ES-I3 (cell line): Measurements from ENCODE around the gene COL23A1.

Source experiments
- H3K36me3 ChIP-seq: 2 replicates; pipeline ENCODE4 v1.6.1; 2013; ENCODE audit warnings: mild to moderate bottlenecking, low read length, control low read depth, moderate library complexity; ENCODE audit not compliant: insufficient read depth
- H3K4me1 ChIP-seq: 2 replicates; pipeline ENCODE4 v1.6.1; 2013; ENCODE audit warnings: mild to moderate bottlenecking, control low read depth, low read length; ENCODE audit not compliant: insufficient read depth
- H3K9ac ChIP-seq: 2 replicates; pipeline ENCODE4 v1.6.1; 2013; ENCODE audit warnings: low read depth, mild to moderate bottlenecking, low read length, moderate library complexity
- H3K9me3 ChIP-seq: 2 replicates; pipeline ENCODE4 v1.6.1; 2013; ENCODE audit warnings: mild to moderate bottlenecking, low read length, moderate library complexity; ENCODE audit not compliant: control insufficient read depth, insufficient read depth

The COL23A1 gene

GRCh38 chr5:178222292-178222691 is 367.9 kb downstream of the COL23A1 start:
- H3K9ac ChIP-seq, result no peak overlapping the region
- no peaks in the 10 kb centered on the region for H3K9me3 ChIP-seq
- peaks cover 19% of the 10 kb centered on the region for H3K4me1 ChIP-seq
- peaks cover 13% of the 10 kb centered on the region for H3K36me3 ChIP-seq

DNA sequence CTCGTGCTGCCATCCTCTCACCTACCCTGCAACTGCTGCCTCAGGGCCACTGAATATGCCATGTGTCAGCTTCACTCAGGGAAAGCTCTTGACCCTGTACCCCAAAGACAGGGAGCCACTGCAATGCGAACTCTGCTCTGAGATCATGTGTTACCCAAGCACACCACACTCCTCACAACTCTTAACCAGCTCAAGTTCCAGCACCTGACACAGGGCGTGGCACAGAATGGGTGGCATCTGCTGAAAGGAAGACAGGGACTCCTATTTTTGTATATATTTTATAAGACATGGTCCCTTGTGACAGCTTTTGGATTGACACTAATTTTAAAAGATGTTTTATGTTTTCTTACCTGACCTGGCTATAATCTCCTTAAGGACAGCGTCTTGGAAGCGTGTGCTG is 368.3 kb downstream of the COL23A1 start:
- peaks cover 13% of the 10 kb centered on the region for H3K36me3 ChIP-seq
- peaks cover 19% of the 10 kb centered on the region for H3K4me1 ChIP-seq
- no peak overlapping the region for H3K9ac ChIP-seq
- H3K9me3 ChIP-seq, result no peaks in the 10 kb centered on the region

- H3K9me3 ChIP-seq, result no peaks in the 10 kb centered on the region
- H3K4me1 ChIP-seq, result peaks cover 19% of the 10 kb centered on the region
- peaks cover 13% of the 10 kb centered on the region for H3K36me3 ChIP-seq
- no peak overlapping the region for H3K9ac ChIP-seq
These were observed 368.9 kb downstream of the COL23A1 start for GRCh38 chr5:178221282-178221681.

GRCh38 chr5:178218827-178219226 is 371.4 kb downstream of the COL23A1 start:
- Histone ChIP-seq H3K36me3 (peaks cover 13% of the 10 kb centered on the region), H3K4me1 (peaks cover 9% of the 10 kb centered on the region), H3K9me3 (no peaks in the 10 kb centered on the region), H3K9ac (no peak overlapping the region)

DNA sequence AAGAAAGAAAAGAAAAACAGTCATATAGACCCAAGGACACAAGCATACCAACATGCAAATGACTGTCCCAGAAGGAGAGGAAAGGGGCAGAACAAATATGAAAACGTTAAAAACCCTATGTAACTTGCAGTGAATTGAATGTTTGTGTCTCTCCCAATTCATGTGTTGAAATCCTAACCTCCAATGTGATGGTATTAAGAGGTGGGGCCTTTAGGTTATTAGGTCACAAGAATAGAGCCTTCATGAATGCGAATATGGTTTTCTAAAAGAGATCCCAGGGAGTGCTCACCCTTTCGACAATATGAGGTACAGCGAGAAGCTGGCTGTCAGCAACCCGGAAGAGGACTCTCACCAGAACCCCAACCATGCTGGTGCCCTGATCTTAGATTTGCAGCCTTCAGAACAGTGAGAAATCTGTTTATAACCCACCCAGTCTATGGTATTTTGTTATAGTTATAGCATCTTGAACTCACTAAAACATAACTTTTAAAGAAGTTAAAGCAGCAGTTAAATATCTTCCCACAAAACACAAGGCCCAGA is 371.9 kb downstream of the COL23A1 start:
- no peak overlapping the region for H3K9ac ChIP-seq
- H3K36me3 ChIP-seq, result peaks cover 16% of the 10 kb centered on the region
- no peaks in the 10 kb centered on the region for H3K9me3 ChIP-seq
- peaks cover 6% of the 10 kb centered on the region for H3K4me1 ChIP-seq

- Histone ChIP-seq H3K9ac (no peak overlapping the region), H3K9me3 (no peaks in the 10 kb centered on the region), H3K4me1 (no peaks in the 10 kb centered on the region), H3K36me3 (peaks cover 14% of the 10 kb centered on the region)
These were observed 373.4 kb downstream of the COL23A1 start for GRCh38 chr5:178216779-178217178.

DNA sequence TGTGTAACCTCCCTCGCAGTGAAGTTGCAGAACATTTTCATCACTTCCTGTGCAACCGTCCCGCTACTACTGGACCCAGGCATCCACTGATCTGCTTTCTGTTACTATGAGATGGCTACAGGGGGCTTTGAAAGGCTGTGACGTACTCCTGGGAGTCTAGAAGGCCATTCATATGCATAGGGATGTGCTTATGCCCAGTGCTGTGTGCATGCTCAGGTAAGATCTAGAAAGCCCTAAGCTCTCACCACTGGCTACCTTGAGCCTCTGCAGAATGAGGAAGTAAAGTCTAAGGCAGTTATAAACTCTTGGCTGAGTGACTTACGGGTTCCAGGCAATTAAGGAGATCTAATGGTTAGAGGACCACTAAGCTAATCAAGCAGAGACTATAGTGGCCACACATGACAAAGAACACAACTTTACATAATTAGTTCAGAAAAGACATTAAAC is 374.1 kb downstream of the COL23A1 start:
- H3K9ac ChIP-seq, result no peak overlapping the region
- no peaks in the 10 kb centered on the region for H3K9me3 ChIP-seq
- peaks cover 10% of the 10 kb centered on the region for H3K36me3 ChIP-seq
- H3K4me1 ChIP-seq, result no peaks in the 10 kb centered on the region

GRCh38 chr5:178215280-178216002 is 374.8 kb downstream of the COL23A1 start:
- peaks cover 15% of the 10 kb centered on the region for H3K36me3 ChIP-seq
- no peak overlapping the region for H3K9ac ChIP-seq
- no peaks in the 10 kb centered on the region for H3K9me3 ChIP-seq
- H3K4me1 ChIP-seq, result no peaks in the 10 kb centered on the region

- Histone ChIP-seq H3K36me3 (peaks cover 22% of the 10 kb centered on the region), H3K9ac (no peak overlapping the region), H3K9me3 (no peaks in the 10 kb centered on the region), H3K4me1 (no peaks in the 10 kb centered on the region)
These were observed 375.9 kb downstream of the COL23A1 start for GRCh38 chr5:178214160-178214803.

DNA sequence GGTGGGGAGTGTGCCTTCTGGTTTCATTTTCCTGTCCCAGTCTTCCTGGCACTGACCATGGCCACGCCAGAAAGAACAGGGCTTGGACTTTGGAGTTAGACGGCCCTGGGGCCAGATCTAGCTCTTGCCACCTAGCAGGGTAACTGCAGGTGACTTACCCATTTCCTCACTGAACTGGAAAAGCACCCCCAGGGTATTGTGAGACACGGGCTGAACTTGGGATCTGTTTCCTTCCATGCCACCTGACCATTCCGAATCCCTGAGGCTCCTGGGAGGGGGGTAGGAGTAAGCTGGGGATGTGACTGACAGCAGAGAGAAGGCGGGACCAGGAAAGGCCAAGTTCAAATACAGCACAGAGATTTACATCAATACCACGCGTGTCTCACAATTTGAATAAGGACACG is 376.4 kb downstream of the COL23A1 start:
- no peaks in the 10 kb centered on the region for H3K4me1 ChIP-seq
- H3K9ac ChIP-seq, result no peak overlapping the region
- peaks cover 27% of the 10 kb centered on the region for H3K36me3 ChIP-seq
- no peaks in the 10 kb centered on the region for H3K9me3 ChIP-seq

DNA sequence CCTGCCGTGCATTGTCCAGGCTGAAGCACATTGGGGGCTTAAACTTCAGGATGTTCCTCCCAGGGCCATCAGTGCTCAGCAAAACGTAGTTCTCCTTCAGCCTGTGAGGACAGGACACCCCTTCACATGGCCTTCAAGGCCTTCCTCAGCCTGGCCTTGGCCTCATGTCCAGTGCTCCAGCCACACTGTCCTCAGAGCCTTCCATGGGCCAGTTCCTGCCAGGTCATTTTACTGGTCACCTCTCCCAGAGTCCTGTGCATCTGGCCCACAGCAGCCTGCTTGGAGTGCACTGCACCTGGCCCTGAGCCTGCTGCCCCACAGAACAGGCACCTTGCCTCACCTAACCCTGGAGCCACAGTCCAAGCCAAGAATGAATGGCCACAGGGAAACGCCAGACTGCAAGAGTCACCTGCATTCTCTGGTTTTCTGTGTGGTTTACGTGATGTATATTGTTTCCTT is 377.2 kb downstream of the COL23A1 start:
- Histone ChIP-seq H3K4me1 (no peaks in the 10 kb centered on the region), H3K9me3 (no peaks in the 10 kb centered on the region), H3K9ac (no peak overlapping the region), H3K36me3 (peaks cover 28% of the 10 kb centered on the region)

GRCh38 chr5:178212241-178213002 is 377.8 kb downstream of the COL23A1 start:
- Histone ChIP-seq H3K9ac (no peak overlapping the region), H3K36me3 (peaks cover 33% of the 10 kb centered on the region), H3K4me1 (no peaks in the 10 kb centered on the region), H3K9me3 (no peaks in the 10 kb centered on the region)

- Histone ChIP-seq H3K36me3 (peaks cover 42% of the 10 kb centered on the region), H3K4me1 (peaks cover 7% of the 10 kb centered on the region)
These were observed 378.8 kb downstream of the COL23A1 start for GRCh38 chr5:178211095-178212048.

More at GRCh38 chr5:178211095-178212048, 378.8 kb downstream of the COL23A1 start:
- no peaks in the 10 kb centered on the region for H3K9me3 ChIP-seq
- no peak overlapping the region for H3K9ac ChIP-seq
